ENCODE data around the gene NCKIPSD. TPM values are rescaled to one million over a fixed set of nuclear protein-coding genes. Genes with fewer than 3 reads are reported as not detected.

NCKIPSD gene
- total RNA-seq, 1 experiment from 2014 or later, result 46.0 TPM

GRCh38 chr3:48692551-48692950 is 6.8 kb upstream of the NCKIPSD start:
- Histone ChIP-seq H3K56ac (ENCODE audit: insufficient read length, low read depth, low read length) (no peak overlapping the region), H2AFZ (ENCODE audit: low read length) (no peak overlapping the region), H2AK5ac (ENCODE audit: insufficient read length, low read length) (no peak overlapping the region), H3K18ac (ENCODE audit: insufficient read length, low read depth, low read length) (no peak overlapping the region), H2BK12ac (ENCODE audit: insufficient read length, low read depth, low read length) (no peak overlapping the region), H3K14ac (ENCODE audit: insufficient read depth, low read length) (no peak overlapping the region), H2BK120ac (ENCODE audit: low read depth, low read length, poor library complexity, severe bottlenecking) (no peak overlapping the region), H3K4me1 (ENCODE audit: insufficient read depth, low read length) (no peaks in the 10 kb centered on the region; the same call in 1 of the 2 replicates), H3K4me2 (ENCODE audit: insufficient read depth, insufficient read length, low read length) (no peak overlapping the region), H2BK5ac (ENCODE audit: insufficient read length, low read length) (no peak overlapping the region), H3K79me1 (ENCODE audit: insufficient read depth, low read depth, low read length, poor library complexity, severe bottlenecking) (peaks cover 6% of the 10 kb centered on the region), H4K91ac (ENCODE audit: insufficient read length, low read depth, low read length) (no peak overlapping the region), H3K9me3 (ENCODE audit: control insufficient read depth, low read depth, low read length) (no peaks in the 10 kb centered on the region), H3T11ph (ENCODE audit: low read length) (no peak overlapping the region), H4K5ac (ENCODE audit: insufficient read length, low read depth, low read length) (no peak overlapping the region), H4K8ac (replicated peaks; ENCODE audit: insufficient read length, low read depth, low read length) (no peak overlapping the region), H3K4ac (ENCODE audit: low read depth, low read length) (no peak overlapping the region), H3K23ac (ENCODE audit: insufficient read length, low read depth, low read length) (no peak overlapping the region), H3K27ac (ENCODE audit: insufficient read length, low read depth, low read length) (no peak overlapping the region), H4K20me1 (ENCODE audit: control insufficient read depth, insufficient read depth, insufficient read length) (peaks cover 2% of the 10 kb centered on the region), H3K27me3 (ENCODE audit: insufficient read depth, low read length) (no peaks in the 10 kb centered on the region), H3K9ac (ENCODE audit: extremely low read depth, insufficient read length, low read length) (no peak overlapping the region), H2BK15ac (ENCODE audit: low read depth, low read length) (no peak overlapping the region), H3K79me2 (ENCODE audit: insufficient read depth, low read length) (peaks cover 2% of the 10 kb centered on the region; the same call in 1 of the 2 replicates), H3K23me2 (ENCODE audit: insufficient read length, low read depth, low read length, poor library complexity, severe bottlenecking) (no peaks in the 10 kb centered on the region), H2BK20ac (ENCODE audit: low read depth, low read length, poor library complexity, severe bottlenecking) (no peak overlapping the region)
- H3K4me3 Mint-ChIP-seq, result no peak overlapping the region
- H3K9me3 Mint-ChIP-seq, result no peaks in the 10 kb centered on the region
- TF ChIP-seq, protein P1, sequence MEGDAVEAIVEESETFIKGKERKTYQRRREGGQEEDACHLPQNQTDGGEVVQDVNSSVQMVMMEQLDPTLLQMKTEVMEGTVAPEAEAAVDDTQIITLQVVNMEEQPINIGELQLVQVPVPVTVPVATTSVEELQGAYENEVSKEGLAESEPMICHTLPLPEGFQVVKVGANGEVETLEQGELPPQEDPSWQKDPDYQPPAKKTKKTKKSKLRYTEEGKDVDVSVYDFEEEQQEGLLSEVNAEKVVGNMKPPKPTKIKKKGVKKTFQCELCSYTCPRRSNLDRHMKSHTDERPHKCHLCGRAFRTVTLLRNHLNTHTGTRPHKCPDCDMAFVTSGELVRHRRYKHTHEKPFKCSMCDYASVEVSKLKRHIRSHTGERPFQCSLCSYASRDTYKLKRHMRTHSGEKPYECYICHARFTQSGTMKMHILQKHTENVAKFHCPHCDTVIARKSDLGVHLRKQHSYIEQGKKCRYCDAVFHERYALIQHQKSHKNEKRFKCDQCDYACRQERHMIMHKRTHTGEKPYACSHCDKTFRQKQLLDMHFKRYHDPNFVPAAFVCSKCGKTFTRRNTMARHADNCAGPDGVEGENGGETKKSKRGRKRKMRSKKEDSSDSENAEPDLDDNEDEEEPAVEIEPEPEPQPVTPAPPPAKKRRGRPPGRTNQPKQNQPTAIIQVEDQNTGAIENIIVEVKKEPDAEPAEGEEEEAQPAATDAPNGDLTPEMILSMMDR (conservative IDR thresholded peaks at IDR 0.05), result no peak
- DNase-seq, result no peak
- peaks cover 59 to 83% (median 76%) of the 10 kb centered on the region in 3 experiments for H3K36me3 Mint-ChIP-seq (ENCODE audit: insufficient read depth in 1 of 3, low read depth in 3 of 3)
- no peaks in the 10 kb centered on the region for H3K27me3 Mint-ChIP-seq (ENCODE audit: low read depth)
- H3K4me1 Mint-ChIP-seq, result peaks cover 18 to 28% of the 10 kb centered on the region in 2 experiments
- no peak overlapping the region; a peak in 1 of 7 replicates for H3K27ac Mint-ChIP-seq

Measured in H9 (cell line).